Activated CD4-positive, alpha-beta T cell treated with anti-CD3 and anti-CD28 coated beads, Interleukin-2, amount 50 U/mL, for 4 hours (primary cell): ENCODE results near the gene MED12L.

Source experiments
- DNase-seq, 2 experiments: peaks; one replicate each; pipeline ENCODE4 v3.0.0-alpha.2; 2020

The MED12L gene

GRCh38 chr3:151264605-151265004 lies 179.1 kb downstream of the MED12L start:
- DNase-seq = no peak

- DNase-seq = no peak
Measured at GRCh38 chr3:151265166-151265565, 179.7 kb downstream of the MED12L start.

GRCh38 chr3:151265866-151266265 lies 180.4 kb downstream of the MED12L start:
- DNase-seq = no peak

- DNase-seq = no peak
Measured at GRCh38 chr3:151267066-151267465, 181.6 kb downstream of the MED12L start.

DNA sequence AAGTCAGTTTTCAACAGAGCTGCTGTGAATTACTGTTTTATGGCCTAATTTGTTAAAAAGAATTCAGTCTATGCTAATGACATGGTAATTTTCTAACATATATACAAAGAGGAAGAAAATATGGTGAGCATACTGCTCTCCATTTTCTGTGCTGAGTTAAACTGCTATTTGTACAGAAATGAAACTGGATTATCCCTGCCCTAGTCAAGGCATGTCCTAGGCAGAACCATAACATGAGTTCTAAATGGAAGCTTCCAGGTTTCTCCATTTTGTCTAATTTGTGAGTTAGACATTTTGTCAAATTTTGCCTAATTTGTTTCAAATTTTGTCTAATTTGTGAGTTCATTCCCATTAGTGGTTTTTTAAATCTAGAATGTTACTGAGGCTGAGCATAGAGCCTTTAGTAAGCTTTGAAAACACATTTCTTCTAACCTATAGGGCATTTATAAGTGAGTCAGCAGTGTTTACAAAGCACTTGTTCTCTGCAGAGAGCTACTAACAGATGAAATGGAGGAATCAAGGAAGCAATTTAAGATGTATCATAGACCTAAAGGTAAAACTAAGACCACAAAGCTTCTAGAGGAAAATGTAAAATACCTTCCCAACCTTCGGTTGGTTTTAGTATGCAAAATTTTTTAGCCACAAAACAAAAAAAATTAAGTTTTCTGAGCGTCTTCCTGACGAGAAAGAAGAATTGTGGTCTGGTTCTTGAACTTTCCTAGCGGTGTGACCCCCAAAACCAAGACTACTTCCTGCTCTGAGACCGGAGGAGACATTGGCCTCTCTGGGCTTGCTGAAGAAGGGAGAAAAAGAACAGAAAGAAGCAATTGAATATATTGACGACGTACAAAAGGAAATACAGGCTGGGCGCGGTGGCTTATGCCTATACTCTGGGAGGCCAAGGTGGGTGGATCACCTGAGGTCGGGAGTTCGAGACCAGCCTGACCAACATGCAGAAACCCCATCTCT lies 183.1 kb downstream of the MED12L start:
- DNase-seq = no peak

- no peak for DNase-seq
Measured at GRCh38 chr3:151269631-151270030, 184.2 kb downstream of the MED12L start.

DNA sequence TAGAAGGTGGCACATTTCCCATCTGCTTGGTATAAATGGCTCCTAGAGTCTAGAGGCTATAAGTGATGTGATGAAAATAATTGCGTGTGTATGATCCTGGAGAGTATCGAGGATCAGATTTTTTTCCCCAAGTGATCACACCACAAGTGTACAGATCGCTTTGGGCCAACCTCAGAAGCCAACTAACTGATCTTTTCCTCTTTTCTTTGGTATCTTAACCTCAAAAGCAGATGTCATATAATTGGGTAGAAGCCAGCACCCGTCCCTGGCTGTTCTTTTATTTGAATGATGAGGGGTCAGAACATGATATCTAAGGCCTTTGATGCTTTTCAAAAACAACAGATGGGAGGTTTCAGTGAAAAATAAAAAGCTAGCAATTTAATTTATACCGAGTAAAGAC lies 189.6 kb downstream of the MED12L start:
- no peak for DNase-seq

GRCh38 chr3:151276038-151276686 lies 190.7 kb downstream of the MED12L start:
- no peak for DNase-seq

- peak; percentile 4 to 15 for DNase-seq
Measured at GRCh38 chr3:151276687-151277042, 191.2 kb downstream of the MED12L start.

DNA sequence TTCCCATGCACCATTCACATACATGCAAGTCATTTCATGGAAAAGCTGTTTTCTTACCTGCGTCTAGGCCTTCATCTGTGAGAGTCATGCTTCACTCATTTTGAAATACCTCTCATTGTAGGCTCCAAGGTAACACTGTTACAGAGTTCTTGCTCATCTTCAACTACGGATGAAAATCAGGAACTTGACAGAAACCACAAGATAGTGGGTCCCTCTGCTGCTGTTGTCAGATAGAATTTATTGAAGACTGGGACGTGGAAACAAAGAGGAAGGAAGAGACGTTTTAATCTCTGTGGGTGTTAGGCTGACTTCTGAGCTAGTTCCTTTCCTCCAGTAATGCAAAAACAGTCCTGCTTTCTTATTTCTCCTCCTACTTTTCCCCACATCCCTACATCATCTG lies 192.8 kb downstream of the MED12L start, which contains the start of gene P2RY14:
Gene P2RY14 (minus strand): TSS at position 313 of the 400 bp plus-strand sequence. CDS start 64,226 bp downstream, outside the sequence.
- no peak for DNase-seq

- no peak for DNase-seq
Measured at GRCh38 chr3:151281671-151282324, 196.3 kb downstream of the MED12L start.

- no peak for DNase-seq
Measured at GRCh38 chr3:151282921-151283320, 197.5 kb downstream of the MED12L start.

DNA sequence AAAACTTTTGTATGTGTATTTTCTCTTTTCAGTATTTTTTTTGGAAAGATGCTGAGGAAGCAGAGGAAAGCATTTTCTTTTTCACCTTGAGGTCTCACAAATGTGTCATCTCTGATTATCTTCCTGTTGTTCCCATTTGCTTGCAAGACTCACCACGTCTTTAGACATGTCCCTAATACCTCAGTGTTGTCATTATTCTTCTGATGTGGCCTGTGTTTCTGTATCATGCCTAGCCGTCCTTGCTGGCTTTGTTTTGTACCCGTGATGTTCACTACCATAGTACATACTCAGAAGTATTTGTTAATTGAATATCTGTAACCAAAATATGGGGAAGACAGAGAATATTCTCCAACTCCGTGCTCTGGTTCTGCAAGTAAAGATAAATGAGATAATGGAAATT lies 197.9 kb downstream of the MED12L start:
- no peak for DNase-seq

DNA sequence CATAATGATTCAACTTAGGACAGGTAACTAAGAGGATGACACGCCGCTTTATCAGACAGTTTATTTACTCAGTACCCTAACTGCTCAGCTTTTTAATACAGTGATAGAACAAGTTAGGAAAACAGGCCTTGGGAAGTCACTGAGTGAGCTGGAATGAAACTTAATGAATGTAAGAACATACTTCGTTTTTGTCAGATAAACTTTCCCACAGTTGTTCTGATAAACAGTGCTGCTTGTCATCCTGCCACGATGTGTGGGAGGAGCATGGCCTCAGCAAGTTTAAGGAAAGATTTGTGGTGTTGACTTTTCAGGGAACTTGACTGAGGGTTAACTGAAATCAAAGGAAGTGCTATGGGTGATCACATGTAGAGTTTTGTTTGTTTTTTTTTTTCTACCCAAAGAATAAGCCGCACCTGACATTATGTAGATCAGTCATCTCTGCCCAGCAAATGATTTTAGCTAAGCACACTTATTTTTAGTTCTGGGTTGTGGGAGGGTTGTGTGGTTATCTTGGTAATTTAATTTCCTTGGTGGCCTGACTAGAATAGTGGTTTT lies 198.5 kb downstream of the MED12L start:
- peak in 1 of 2 experiments; percentile 15 for DNase-seq

GRCh38 chr3:151285940-151286339 lies 200.5 kb downstream of the MED12L start:
- DNase-seq = no peak

- DNase-seq = no peak
Measured at GRCh38 chr3:151289445-151289844, 204.0 kb downstream of the MED12L start.

GRCh38 chr3:151290673-151291072 lies 205.2 kb downstream of the MED12L start:
- no peak for DNase-seq

DNA sequence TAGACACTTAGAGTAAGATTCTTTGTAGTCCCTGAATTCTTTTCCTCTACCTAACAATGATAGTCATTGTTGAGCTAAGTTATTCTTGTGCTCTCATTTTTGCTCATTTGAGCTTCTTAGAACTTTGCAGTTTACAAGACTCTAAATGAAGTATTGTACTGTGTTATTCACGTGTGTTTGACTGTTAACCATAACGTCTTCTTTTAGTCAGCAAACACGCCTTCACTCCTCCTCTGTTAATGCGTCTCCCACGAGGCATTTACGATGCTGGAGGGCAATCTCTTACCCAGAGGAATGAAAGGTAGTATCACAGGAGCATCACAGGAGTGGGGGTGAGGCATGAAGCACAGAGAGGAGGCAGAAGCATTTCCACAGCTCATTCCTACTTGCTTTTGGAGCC lies 207.7 kb downstream of the MED12L start:
- DNase-seq = no peak

DNA sequence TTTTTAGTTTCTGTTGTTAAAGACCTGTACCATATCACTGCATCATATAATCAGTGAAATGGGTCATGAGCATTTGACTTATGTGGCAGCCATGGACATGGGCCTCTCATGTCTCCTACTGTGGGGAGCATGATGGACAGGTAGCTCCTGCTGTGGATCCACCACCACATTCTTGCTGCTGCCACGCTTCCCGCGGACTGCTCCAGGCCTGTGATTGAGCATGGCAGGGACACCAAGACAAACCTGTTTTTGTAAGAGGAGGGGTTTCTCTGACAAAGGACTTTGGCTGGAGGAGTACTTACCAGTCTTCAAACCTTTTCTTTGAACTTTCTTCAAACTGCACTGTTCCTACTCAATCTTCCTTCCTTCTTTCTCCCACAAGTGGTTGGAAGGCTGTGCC lies 210.8 kb downstream of the MED12L start:
- no peak for DNase-seq

GRCh38 chr3:151297429-151297828 lies 212.0 kb downstream of the MED12L start:
- DNase-seq = no peak

- DNase-seq = no peak
Measured at GRCh38 chr3:151299006-151299405, 213.5 kb downstream of the MED12L start.

GRCh38 chr3:151300539-151300938 lies 215.1 kb downstream of the MED12L start:
- DNase-seq = no peak

GRCh38 chr3:151301787-151302186 lies 216.3 kb downstream of the MED12L start:
- no peak for DNase-seq
